ENCODE data around the gene TUT1.

DNA sequence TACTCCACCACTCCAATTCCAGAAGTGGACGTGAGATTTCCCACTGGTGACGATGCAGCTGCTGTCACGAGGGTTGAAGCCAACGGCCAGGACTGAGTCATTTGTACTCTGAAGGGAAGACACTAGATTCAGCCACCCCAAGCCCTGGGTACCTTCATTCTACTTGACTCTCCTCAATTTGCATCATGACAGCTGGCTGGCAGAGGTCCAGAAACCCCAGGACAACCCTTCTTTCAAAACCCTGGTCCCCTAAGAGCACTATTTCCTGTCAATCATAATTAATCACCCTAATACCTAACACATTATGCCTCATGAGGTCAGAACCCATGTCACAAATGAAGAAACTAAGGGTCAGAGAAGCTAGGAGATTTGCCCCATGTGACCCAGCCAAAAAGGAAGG, 16.4 kb upstream of the TUT1 start:
- TF ChIP-seq, protein P1, sequence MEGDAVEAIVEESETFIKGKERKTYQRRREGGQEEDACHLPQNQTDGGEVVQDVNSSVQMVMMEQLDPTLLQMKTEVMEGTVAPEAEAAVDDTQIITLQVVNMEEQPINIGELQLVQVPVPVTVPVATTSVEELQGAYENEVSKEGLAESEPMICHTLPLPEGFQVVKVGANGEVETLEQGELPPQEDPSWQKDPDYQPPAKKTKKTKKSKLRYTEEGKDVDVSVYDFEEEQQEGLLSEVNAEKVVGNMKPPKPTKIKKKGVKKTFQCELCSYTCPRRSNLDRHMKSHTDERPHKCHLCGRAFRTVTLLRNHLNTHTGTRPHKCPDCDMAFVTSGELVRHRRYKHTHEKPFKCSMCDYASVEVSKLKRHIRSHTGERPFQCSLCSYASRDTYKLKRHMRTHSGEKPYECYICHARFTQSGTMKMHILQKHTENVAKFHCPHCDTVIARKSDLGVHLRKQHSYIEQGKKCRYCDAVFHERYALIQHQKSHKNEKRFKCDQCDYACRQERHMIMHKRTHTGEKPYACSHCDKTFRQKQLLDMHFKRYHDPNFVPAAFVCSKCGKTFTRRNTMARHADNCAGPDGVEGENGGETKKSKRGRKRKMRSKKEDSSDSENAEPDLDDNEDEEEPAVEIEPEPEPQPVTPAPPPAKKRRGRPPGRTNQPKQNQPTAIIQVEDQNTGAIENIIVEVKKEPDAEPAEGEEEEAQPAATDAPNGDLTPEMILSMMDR (IDR thresholded peaks at IDR 0.05; ENCODE audit: borderline replicate concordance, extremely low read depth, low read length, poor library complexity, severe bottlenecking), result no peak
- TF ChIP-seq EZH2 (IDR thresholded peaks at IDR 0.05; ENCODE audit: borderline replicate concordance, low read depth, low read length, severe bottlenecking), result no peak

Measured in DND-41 (cell line).